WI38 (cell line): ENCODE data around the gene NFATC2.

Experiments used
- H3K4me3 ChIP-seq: 2 replicates; pipeline ENCODE4 v1.5.1; 2011; ENCODE audit warnings: low read depth, mild to moderate bottlenecking, control low read depth, low read length
- CTCF ChIP-seq: IDR thresholded peaks from 2 replicates; pipeline ENCODE4 v1.5.1; 2012; ENCODE audit warnings: low read depth, mild to moderate bottlenecking, control low read depth, low read length

NFATC2 gene

DNA sequence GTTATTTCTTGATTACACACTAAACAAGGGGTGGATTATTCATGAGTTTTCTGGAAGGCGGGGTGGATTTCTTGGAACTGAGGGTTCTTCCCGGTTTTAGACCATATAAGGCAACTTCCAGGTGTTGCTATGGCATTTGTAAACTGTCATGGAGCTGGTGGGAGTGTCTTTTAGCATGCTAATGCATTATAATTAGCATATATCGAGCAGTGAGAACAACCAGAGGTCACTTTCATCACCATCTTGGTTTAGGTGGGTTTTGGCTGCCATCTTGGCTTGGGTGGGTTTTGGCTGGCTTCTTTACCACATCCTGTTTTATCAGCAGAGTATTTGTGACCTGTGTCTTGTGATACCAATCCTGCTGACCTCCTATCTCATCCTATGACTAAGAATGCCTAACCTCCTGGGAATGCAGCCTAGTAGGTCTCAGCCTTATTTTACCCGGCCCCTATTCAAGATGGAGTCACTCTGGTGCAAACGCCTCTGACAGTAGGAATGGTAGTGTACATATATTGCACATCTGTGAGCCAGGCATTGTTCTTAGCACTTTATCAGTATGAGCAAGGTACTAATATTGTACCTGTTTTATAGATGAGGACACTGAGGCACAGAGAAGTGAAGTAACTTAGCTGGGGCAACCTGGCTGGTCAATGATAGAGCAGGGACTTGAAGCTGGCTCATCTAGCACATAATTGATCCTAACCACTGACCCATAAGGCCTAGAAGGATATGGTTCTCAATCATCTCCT lies 203.7 kb downstream of the NFATC2 start:
- no peak for TF ChIP-seq CTCF

DNA sequence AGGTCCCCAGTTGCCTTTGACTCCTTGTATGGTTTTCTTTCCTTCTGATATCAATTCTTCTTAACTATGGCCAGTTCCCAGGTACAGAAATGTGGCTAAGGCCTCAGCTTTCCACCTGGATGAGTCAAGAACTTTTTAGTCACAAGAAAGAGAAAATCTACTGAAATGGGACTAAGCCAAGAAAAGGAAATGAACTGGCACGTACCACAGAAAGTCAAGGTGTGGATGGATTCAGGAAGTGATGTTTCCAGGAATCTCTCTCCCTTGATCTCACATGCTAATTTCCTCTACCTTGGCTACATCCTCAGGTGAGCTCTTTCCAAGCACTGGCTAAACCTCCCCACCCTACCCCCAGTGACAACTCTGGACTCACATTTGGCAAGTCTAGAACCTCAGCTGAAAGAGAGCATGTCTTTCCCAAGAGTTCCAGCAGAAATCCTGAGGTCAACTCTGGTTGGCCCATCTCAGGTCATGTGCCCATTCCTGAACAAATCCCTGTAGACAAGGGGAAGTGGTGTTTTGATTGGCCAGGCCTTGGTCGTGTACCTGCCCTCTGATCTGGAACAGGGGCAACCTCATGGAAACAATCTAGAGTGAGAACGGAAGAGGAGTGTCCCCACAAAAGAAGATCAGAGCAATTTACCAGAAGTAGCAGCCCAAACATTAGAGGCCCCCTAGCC lies 205.3 kb downstream of the NFATC2 start:
- no peak overlapping the region for H3K4me3 ChIP-seq
- no peak for TF ChIP-seq CTCF

More for the DNA sequence above, 203.7 kb downstream of the NFATC2 start:
- H3K4me3 ChIP-seq: no peak overlapping the region
